SK-N-DZ (cell line): ENCODE measurements around the gene ZNF618.
"Not testable (repeated sequence)": the region's sequence is repeated elsewhere in the genome, so short reads cannot be mapped to it uniquely, and the experiment has no call there.

Experiments
- DNase-seq: peaks from one replicate; pipeline ENCODE4 v3.0.0-alpha.2; 2015; ENCODE audit warnings: low spot score

The ZNF618 gene

GRCh38 chr9:114037961-114038723 lies 162.0 kb downstream of the ZNF618 start:
- no peak for DNase-seq

DNA sequence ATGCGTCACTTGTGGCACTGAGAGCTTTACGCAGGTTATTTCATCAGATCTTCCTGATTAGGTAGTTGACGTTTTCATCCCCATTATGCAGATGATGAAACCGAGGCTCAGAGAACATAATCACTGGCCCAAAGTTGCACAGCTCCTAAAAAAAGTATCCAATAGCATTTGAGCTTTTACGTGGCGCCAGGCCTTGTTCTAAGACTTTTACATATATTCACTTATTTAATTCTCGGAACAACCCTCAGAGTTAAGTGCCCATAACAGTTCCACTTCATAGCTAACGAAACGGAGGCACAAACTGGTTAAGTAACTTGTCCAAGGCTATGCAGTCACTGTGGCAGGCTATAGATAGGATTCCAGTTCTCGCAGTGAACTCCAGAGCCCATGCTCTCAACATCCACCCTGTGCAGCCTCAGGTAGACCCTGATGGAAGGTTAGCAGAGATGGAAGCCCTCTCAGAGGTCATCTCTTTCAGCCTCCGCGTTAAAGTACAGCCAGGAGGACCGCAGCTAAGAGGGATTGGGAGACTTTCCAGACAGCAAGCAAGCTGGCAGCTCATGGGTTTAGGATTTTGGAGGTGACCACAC lies 162.7 kb downstream of the ZNF618 start:
- DNase-seq, result no peak

GRCh38 chr9:114039484-114039883 lies 163.4 kb downstream of the ZNF618 start:
- DNase-seq, result no peak

- DNase-seq, result not testable (repeated sequence)
Observed at GRCh38 chr9:114043660-114044059, 167.6 kb downstream of the ZNF618 start.

- no peak for DNase-seq
Observed at GRCh38 chr9:114046237-114046755, 170.2 kb downstream of the ZNF618 start.

- no peak for DNase-seq
Observed at GRCh38 chr9:114046875-114047274, 170.8 kb downstream of the ZNF618 start.

GRCh38 chr9:114047717-114048116 lies 171.6 kb downstream of the ZNF618 start:
- no peak for DNase-seq

DNA sequence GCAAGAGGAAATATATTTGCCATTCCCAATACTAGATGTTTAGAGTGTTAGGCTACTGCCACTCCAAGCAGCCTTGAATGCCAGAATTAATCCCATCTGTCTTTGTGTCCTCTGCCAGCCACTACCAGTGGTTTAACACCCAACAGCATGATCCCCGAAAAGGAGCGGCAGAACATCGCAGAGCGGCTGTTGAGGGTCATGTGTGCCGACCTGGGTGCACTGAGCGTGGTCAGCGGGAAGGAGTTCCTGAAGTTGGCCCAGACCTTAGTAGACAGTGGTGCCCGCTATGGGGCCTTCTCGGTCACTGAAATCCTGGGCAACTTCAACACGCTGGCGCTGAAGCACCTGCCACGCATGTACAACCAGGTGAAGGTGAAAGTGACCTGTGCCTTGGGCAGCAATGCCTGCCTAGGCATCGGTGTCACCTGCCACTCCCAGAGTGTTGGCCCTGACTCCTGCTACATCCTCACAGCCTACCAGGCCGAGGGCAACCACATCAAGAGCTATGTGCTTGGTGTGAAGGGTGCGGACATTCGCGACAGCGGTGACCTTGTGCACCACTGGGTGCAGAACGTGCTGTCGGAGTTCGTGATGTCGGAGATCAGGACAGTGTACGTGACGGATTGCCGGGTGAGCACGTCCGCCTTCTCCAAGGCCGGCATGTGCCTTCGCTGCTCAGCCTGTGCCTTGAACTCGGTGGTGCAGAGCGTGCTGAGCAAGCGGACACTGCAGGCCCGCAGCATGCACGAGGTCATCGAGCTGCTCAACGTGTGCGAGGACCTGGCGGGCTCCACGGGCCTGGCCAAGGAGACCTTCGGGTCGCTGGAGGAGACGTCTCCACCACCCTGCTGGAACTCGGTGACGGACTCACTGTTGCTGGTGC lies 172.7 kb downstream of the ZNF618 start:
- DNase-seq, result no peak

DNA sequence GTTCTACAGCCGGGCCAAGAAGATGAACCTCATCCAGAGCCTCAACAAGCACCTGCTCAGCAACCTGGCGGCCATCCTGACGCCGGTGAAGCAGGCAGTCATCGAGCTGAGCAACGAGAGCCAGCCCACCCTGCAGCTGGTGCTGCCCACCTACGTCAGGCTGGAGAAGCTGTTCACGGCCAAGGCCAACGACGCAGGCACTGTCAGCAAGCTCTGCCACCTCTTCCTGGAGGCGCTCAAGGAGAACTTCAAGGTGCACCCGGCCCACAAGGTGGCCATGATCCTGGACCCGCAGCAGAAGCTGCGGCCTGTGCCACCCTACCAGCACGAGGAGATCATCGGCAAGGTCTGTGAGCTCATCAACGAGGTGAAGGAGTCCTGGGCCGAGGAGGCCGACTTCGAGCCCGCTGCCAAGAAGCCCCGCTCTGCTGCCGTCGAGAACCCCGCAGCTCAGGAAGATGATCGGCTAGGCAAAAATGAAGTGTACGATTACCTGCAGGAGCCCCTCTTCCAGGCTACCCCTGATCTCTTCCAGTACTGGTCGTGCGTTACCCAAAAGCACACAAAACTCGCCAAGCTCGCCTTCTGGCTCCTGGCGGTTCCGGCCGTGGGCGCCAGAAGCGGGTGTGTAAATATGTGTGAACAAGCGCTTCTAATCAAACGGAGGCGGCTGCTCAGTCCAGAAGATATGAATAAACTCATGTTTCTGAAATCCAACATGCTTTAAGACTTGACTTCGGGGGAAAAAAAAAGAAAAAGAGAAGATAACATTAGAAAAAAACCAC lies 173.5 kb downstream of the ZNF618 start:
- DNase-seq, result no peak

DNA sequence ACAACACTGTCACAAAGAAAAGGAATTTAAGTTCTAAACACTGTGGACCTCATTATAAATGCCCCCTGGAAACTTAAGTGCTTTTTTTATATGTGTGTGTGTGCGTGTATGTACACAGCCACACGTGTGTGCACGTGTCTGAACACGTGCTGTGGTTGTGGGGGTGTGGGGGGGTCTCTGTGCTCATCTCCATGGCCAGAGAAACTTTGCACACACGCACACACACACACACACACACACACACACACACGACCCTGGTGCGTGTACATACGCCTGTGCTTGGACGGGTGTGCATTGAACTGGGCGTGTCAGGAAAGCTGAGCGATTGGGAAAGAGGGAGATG lies 174.1 kb downstream of the ZNF618 start:
- DNase-seq, result no peak

DNA sequence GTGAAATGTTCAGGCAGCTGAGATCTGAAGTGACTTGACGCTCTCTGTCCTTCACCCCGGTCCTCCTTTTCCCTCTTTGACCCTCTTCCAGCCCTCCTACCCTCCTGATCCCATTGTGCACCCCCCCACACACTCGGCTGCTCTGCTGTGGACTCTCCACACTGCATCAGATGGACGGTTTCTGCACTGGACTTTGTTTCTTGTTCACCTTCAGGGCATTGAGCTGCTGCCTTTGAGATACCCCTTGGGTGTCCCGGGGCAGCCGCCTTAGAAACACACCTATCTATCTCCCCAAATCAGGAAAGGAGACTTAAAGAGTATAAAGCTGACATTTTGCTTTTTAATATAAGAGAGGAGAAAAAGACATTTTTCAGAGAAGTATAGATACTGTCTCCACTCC lies 174.5 kb downstream of the ZNF618 start:
- DNase-seq, result no peak

DNA sequence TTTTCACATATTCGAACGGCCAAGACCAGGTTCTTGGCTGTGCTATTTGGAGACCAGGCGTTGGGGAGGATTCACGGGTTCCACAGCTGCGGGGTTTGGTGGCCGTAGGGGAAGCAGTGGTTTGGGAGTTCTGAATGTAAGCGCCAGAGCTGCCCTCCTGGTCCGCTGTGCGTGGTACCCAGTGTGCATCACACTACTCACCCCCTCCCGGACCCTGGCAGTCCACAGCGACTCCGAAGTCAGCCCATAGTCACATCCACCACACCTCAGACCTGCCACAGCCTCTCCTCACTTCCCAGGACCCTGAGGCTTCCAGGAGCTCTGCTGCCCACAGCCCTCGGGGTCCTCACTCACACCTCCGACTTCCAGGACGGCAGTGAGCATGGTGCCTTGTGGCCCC lies 175.2 kb downstream of the ZNF618 start:
- DNase-seq, result no peak

- DNase-seq, result no peak
Observed at GRCh38 chr9:114051706-114052105, 175.6 kb downstream of the ZNF618 start.

GRCh38 chr9:114053246-114054005 lies 177.3 kb downstream of the ZNF618 start:
- DNase-seq, result no peak

DNA sequence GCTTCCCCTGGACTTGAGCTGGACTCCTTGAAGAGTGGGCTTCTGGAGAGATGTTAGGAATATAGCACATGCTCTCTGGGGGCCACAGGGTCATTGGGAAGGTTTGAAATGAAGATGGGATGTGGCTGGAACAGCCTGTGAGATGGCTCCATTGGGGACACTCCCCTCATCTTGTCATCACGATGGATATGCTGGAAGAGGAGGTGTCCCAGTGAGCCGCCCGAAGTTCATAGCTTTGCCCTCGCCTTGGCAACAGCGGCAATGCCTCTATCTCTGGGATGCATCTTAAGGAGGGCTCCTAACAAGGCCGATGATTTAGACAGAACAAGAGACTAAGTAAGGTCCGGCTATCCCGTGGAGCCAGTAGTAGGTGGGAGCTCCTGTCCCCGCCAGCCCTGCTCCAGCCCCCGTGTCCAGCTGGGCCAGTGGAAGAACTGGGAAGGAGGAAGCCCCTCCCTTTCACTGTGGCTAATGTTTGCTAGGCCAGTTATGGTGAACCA lies 178.1 kb downstream of the ZNF618 start:
- DNase-seq, result no peak

GRCh38 chr9:114055061-114055460 lies 179.0 kb downstream of the ZNF618 start:
- no peak for DNase-seq

DNA sequence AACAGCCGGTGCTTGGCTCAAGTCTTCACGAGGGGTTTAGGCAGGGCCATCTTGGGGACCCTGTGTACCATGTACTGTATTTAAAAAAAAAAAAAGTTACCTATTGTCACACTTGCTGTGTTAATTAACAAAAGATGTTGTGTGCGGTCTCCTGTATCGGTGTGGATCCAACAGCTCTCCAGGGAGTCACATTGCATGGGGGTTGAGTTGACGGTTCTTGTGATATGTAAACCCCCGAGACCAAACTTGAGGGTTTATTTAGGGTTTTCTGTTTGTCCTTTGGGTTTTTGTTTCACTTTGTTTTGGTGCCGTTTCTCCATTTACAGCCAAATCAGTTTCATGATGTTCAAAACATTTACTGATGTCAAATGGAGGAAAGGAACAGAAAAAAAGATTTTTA lies 179.8 kb downstream of the ZNF618 start:
- DNase-seq, result no peak

GRCh38 chr9:114056527-114056926 lies 180.4 kb downstream of the ZNF618 start:
- DNase-seq, result no peak

- DNase-seq, result no peak
Observed at GRCh38 chr9:114057161-114057885, 181.2 kb downstream of the ZNF618 start.

- no peak for DNase-seq
Observed at GRCh38 chr9:114058688-114059046, 182.6 kb downstream of the ZNF618 start.
